Fibroblast of lung (primary cell): ENCODE data around the gene ZNF821.

Experiments used
- EZH2 ChIP-seq: IDR thresholded peaks from 2 replicates; pipeline ENCODE4 v1.5.1; 2012; ENCODE audit warnings: low read length, control low read depth, mild to moderate bottlenecking; ENCODE audit errors: missing control alignments
- TF ChIP-seq, protein P1 (sequence below), 2 donors: IDR thresholded peaks in 1 of 2; conservative IDR thresholded peaks in 1 of 2; 1 replicate in 1 of 2; 2 replicates in 1 of 2; pipeline ENCODE4 v1.5.1; 2011 to 2012; ENCODE audit warnings: low read length in 2 of 2, control low read depth in 1 of 2, inconsistent platforms in 1 of 2, low read depth in 1 of 2, mild to moderate bottlenecking in 1 of 2

DNA sequence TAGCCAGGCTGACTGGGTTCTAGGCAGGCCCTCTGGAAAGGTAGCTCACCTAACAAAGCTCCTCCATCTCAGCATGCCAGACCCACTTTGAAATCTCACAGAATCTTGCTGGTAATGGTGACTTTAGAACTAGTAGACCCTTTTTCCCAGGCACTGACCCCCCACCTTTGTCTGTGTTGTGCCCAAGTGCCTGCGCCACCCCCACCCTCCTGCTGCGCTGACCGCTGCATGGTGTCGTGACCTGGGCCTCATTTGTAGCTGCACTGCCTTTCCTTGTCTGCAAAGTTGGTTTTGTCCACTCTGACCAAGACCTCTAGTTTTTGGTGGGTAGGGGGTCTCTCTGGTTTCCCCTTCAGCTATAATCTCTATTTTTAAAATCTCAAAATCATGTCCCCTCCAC is 31.4 kb downstream of the ZNF821 start:
- no peak for TF ChIP-seq EZH2
- TF ChIP-seq, protein P1, sequence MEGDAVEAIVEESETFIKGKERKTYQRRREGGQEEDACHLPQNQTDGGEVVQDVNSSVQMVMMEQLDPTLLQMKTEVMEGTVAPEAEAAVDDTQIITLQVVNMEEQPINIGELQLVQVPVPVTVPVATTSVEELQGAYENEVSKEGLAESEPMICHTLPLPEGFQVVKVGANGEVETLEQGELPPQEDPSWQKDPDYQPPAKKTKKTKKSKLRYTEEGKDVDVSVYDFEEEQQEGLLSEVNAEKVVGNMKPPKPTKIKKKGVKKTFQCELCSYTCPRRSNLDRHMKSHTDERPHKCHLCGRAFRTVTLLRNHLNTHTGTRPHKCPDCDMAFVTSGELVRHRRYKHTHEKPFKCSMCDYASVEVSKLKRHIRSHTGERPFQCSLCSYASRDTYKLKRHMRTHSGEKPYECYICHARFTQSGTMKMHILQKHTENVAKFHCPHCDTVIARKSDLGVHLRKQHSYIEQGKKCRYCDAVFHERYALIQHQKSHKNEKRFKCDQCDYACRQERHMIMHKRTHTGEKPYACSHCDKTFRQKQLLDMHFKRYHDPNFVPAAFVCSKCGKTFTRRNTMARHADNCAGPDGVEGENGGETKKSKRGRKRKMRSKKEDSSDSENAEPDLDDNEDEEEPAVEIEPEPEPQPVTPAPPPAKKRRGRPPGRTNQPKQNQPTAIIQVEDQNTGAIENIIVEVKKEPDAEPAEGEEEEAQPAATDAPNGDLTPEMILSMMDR (conservative IDR thresholded peaks at IDR 0.05 in 1 of 2, IDR thresholded peaks at IDR 0.05 in 1 of 2; ENCODE audit: low read depth in 1 of 2, low read length in 2 of 2) = no peak
